Fibroblast of lung (primary cell): Measurements from ENCODE around the gene ITSN1. TPM values are rescaled to one million over a fixed set of nuclear protein-coding genes. Genes with fewer than 3 reads are reported as not detected.

Source experiments
- DNase-seq, 2 donors: peaks; one replicate each; pipeline versions ENCODE4 v3.0.0 to v3.0.0-alpha.2; 2010; ENCODE audit warnings: low read depth in 2 of 2
- H2AFZ ChIP-seq: 2 replicates; pipeline ENCODE4 v1.5.1; 2012; ENCODE audit warnings: low read length, control low read depth, inconsistent platforms
- H3K27ac ChIP-seq: 2 replicates; pipeline ENCODE4 v1.5.1; 2011; ENCODE audit warnings: low read length, control low read depth; ENCODE audit not compliant: insufficient read depth
- H3K27me3 ChIP-seq: 2 replicates; pipeline ENCODE4 v1.5.1; 2011; ENCODE audit warnings: mild to moderate bottlenecking, low read length; ENCODE audit not compliant: control insufficient read depth, insufficient read depth
- H3K36me3 ChIP-seq: 2 replicates; pipeline ENCODE4 v1.5.1; 2011; ENCODE audit warnings: low read length; ENCODE audit not compliant: control insufficient read depth, insufficient read depth
- H3K4me1 ChIP-seq: 2 replicates; pipeline ENCODE4 v1.5.1; 2011; ENCODE audit warnings: low read length; ENCODE audit not compliant: control insufficient read depth, insufficient read depth; ENCODE audit errors: extremely low read depth
- H3K4me2 ChIP-seq: 2 replicates; pipeline ENCODE4 v1.5.1; 2011; ENCODE audit warnings: low read length, control low read depth; ENCODE audit not compliant: insufficient read depth; ENCODE audit errors: extremely low read depth
- H3K4me3 ChIP-seq, 4 experiments: fragments of 200-600 bp in 1 of 4; sonication (generic) in 1 of 4; replicated peaks in 1 of 4; 2 replicates each; pipeline ENCODE4 v1.5.1; 2011 to 2016; ENCODE audit warnings: low read length in 4 of 4, low read depth in 3 of 4, mild to moderate bottlenecking in 3 of 4, control low read depth in 2 of 4, inconsistent platforms in 1 of 4, mixed read lengths in 1 of 4; ENCODE audit not compliant: insufficient read depth in 1 of 4; ENCODE audit errors: control extremely low read depth in 1 of 4
- H3K79me2 ChIP-seq: 2 replicates; pipeline ENCODE4 v1.5.1; 2012; ENCODE audit warnings: mild to moderate bottlenecking, low read length, inconsistent platforms; ENCODE audit not compliant: control insufficient read depth, insufficient read depth
- H3K9ac ChIP-seq: 2 replicates; pipeline ENCODE4 v1.5.1; 2011; ENCODE audit warnings: mild to moderate bottlenecking, low read length, control low read depth; ENCODE audit not compliant: insufficient read depth
- H3K9me3 ChIP-seq: 2 replicates; pipeline ENCODE4 v1.5.1; 2012; ENCODE audit warnings: low read depth, low read length; ENCODE audit not compliant: control insufficient read depth, insufficient read depth
- H4K20me1 ChIP-seq: 2 replicates; pipeline ENCODE4 v1.5.1; 2011; ENCODE audit warnings: low read length; ENCODE audit not compliant: control insufficient read depth, insufficient read depth; ENCODE audit errors: extremely low read depth
- EZH2 ChIP-seq: IDR thresholded peaks from 2 replicates; pipeline ENCODE4 v1.5.1; 2012; ENCODE audit warnings: low read length, control low read depth, mild to moderate bottlenecking; ENCODE audit errors: missing control alignments
- polyA plus RNA-seq, 2 donors: library from polyadenylated mRNA; depleted of rRNA in 1 of 2; stranded (reverse) in 1 of 2; unstranded in 1 of 2; fragments of >200 nt; gene quantifications; 2 replicates each; pipeline ENCODE4 v1.2.1, GENCODE V29; 2011 to 2012; ENCODE audit warnings: missing spikeins in 1 of 2
- total RNA-seq: library from RNA; depleted of rRNA; stranded (reverse); fragments of >200 nt; gene quantifications from 2 replicates; pipeline ENCODE4 v1.2.1, GENCODE V29; 2014
- TF ChIP-seq, protein P1 (sequence below), 2 donors: IDR thresholded peaks in 1 of 2; conservative IDR thresholded peaks in 1 of 2; 1 replicate in 1 of 2; 2 replicates in 1 of 2; pipeline ENCODE4 v1.5.1; 2011 to 2012; ENCODE audit warnings: low read length in 2 of 2, control low read depth in 1 of 2, inconsistent platforms in 1 of 2, low read depth in 1 of 2, mild to moderate bottlenecking in 1 of 2

Gene ITSN1
- total and polyA plus RNA-seq, 2 donors (not counting 1 experiment from before 2014, with no cell fraction given): 34.7 to 63.1 TPM

DNA sequence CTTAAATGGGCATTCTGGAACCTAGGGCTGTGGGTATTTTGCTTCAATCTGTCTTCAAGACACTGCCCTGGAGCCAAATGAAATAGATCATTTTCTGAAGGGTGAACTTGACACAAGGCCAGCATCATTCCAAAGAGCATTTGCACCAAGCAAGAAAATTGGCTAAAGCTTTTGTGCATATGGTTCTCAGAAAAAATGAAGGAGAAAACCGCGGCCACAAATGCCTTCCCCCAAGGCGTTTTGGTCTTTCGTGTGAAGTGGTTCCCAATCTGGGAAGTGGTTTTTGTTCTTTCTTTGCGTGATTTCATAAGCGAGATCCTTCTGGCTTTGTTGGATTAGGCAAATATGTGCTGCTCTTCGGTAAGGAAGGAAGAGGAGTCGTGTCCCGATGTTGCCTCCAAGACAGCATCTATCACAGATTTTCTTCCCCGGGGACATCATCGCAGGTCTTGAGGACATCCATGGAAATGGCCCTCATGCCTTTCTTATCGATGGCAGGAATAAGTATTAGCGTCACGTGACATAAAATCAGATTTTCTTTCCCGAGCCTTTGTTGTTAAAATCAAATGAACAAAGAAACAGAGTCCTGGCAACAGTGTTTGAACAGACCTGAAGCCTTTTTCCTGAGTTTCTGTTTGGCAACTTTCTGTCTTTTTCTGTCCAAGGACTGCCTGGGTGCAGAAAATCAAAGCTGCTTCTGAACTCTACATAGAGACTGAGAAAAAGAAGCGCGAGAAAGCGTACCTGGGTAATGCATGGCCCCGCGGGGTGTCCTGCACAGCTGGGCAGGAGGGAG lies 242.3 kb downstream of the ITSN1 start:
- peak overlapping the region in 1 of 4 experiments; percentile 45 for H3K4me3 ChIP-seq
- no peaks in the 10 kb centered on the region for H3K36me3 ChIP-seq
- peaks cover 10% of the 10 kb centered on the region for H3K27me3 ChIP-seq
- TF ChIP-seq, protein P1, sequence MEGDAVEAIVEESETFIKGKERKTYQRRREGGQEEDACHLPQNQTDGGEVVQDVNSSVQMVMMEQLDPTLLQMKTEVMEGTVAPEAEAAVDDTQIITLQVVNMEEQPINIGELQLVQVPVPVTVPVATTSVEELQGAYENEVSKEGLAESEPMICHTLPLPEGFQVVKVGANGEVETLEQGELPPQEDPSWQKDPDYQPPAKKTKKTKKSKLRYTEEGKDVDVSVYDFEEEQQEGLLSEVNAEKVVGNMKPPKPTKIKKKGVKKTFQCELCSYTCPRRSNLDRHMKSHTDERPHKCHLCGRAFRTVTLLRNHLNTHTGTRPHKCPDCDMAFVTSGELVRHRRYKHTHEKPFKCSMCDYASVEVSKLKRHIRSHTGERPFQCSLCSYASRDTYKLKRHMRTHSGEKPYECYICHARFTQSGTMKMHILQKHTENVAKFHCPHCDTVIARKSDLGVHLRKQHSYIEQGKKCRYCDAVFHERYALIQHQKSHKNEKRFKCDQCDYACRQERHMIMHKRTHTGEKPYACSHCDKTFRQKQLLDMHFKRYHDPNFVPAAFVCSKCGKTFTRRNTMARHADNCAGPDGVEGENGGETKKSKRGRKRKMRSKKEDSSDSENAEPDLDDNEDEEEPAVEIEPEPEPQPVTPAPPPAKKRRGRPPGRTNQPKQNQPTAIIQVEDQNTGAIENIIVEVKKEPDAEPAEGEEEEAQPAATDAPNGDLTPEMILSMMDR (conservative IDR thresholded peaks at IDR 0.05 in 1 of 2, IDR thresholded peaks at IDR 0.05 in 1 of 2; ENCODE audit: low read depth in 1 of 2, low read length in 2 of 2): no peak
- no peak for TF ChIP-seq EZH2
- no peak overlapping the region for H2AFZ ChIP-seq
- H3K79me2 ChIP-seq: no peaks in the 10 kb centered on the region
- no peak overlapping the region for H3K27ac ChIP-seq
- H3K9me3 ChIP-seq: no peaks in the 10 kb centered on the region
- DNase-seq: peak; percentile 29 to 85
- peak overlapping the region; percentile 58 for H3K4me2 ChIP-seq
- no peaks in the 10 kb centered on the region for H4K20me1 ChIP-seq
- H3K4me1 ChIP-seq: no peaks in the 10 kb centered on the region
- no peak overlapping the region for H3K9ac ChIP-seq

DNA sequence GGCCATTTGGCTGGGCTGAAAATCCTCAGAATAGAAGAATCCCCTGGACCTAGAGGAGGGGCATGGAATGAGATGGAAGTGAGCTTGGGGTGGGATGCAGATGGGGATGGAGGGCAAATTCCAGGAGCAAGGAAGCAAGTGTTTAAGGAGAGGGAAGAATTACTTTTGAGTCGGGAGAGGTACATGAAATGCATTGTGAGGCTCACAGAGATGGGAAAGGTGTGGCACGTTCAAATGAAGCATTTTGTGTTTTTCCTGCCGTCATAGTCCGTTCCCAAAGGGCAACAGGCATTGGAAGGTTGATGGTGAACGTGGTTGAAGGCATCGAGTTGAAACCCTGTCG lies 242.8 kb downstream of the ITSN1 start:
- H3K4me2 ChIP-seq: no peak overlapping the region
- no peak overlapping the region for H3K9ac ChIP-seq
- H3K4me1 ChIP-seq: no peaks in the 10 kb centered on the region
- H3K9me3 ChIP-seq: no peaks in the 10 kb centered on the region
- H4K20me1 ChIP-seq: no peaks in the 10 kb centered on the region
- H3K79me2 ChIP-seq: no peaks in the 10 kb centered on the region
- no peak overlapping the region for H3K27ac ChIP-seq
- no peak for DNase-seq
- H2AFZ ChIP-seq: no peak overlapping the region
- no peak for TF ChIP-seq EZH2
- no peaks in the 10 kb centered on the region for H3K36me3 ChIP-seq
- H3K27me3 ChIP-seq: peaks cover 10% of the 10 kb centered on the region
- no peak overlapping the region for H3K4me3 ChIP-seq

DNA sequence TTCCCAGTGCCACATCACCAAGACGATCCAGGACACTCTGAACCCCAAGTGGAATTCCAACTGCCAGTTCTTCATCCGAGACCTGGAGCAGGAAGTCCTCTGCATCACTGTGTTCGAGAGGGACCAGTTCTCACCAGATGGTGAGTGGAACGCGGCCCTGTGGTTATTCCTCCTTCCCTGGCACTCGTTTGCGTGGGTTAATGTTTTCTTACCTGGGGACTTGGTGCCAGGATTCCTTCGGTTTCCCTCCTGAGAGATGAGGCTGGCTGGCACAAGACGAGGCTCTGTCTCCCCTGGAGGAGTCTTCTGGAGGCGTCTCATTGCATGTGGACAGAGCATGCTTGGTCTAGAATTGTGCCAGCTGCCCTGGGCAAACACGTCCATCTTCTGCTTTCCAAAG lies 244.0 kb downstream of the ITSN1 start:
- Histone ChIP-seq H3K27me3 (peaks cover 10% of the 10 kb centered on the region), H2AFZ (no peak overlapping the region), H3K9me3 (no peaks in the 10 kb centered on the region), H3K4me3 (no peak overlapping the region), H3K27ac (no peak overlapping the region), H3K9ac (no peak overlapping the region), H3K79me2 (no peaks in the 10 kb centered on the region), H4K20me1 (no peaks in the 10 kb centered on the region), H3K4me2 (no peak overlapping the region), H3K4me1 (no peaks in the 10 kb centered on the region), H3K36me3 (no peaks in the 10 kb centered on the region)
- no peak for DNase-seq
- TF ChIP-seq EZH2: no peak
- TF ChIP-seq, protein P1 (conservative IDR thresholded peaks at IDR 0.05 in 1 of 2, IDR thresholded peaks at IDR 0.05 in 1 of 2; ENCODE audit: low read depth in 1 of 2, low read length in 2 of 2): no peak
